ENCODE measurements around the gene CLEC2L. TPM values are rescaled to one million over a fixed set of nuclear protein-coding genes. Genes with fewer than 3 reads are reported as not detected.

Gene CLEC2L
- total and polyA plus RNA-seq, 2 of the 13 experiments (the other 11 are each of a cell fraction or from before 2014, with no cell fraction given) = 0.20 to 0.25 TPM

DNA sequence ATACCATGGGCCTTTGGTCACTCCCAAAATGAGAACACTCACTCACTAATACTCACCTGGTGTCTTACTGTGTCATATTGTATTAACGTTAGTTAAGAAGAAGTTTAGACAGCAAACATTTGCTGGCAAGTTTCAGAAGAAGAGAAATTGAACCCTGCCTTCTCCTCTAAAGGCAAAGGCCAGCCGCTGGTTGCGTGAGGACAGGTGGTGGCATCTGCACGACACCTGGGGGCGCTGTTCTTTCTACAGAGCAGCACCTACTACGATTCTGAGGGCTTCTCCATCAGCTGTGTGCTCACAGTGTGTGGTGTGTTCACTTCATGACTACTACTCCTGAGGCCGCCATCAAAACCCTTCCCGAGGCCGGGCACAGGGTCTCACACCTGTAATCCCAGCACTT is 17.9 kb upstream of the CLEC2L start:
- ATAC-seq (peak; percentile 77), DNase-seq (ENCODE audit: low spot score) (peak; percentile 10), FAIRE-seq (no peak)
- ChIA-PET POLR2A (no interaction called here), CTCF (ENCODE audit: low intra/inter-chr PET ratio, low total read pairs) (no interaction called here)
- no peaks in the 10 kb centered on the region for H3K36me3 ChIP-seq (replicated peaks in 1 of 2; ENCODE audit: control insufficient read depth in 1 of 2, insufficient read depth in 2 of 2, low read length in 2 of 2)
- H3K27me3 ChIP-seq (ENCODE audit: control insufficient read depth in 1 of 2, insufficient read depth in 2 of 2, low read length in 2 of 2) = peaks cover 0 to 19% of the 10 kb centered on the region in 2 experiments; a peak in 3 of 5 replicates
- H3K4me3 ChIP-seq (replicated peaks in 1 of 3; ENCODE audit: insufficient read depth in 1 of 3, low read depth in 2 of 3, low read length in 3 of 3) = no peak overlapping the region
- H2AFZ ChIP-seq (ENCODE audit: low read length) = no peak overlapping the region
- no TSS peak for BruUV-seq (replicated peaks)
- H3K79me2 ChIP-seq (ENCODE audit: insufficient read depth, low read length) = no peaks in the 10 kb centered on the region
- no peak overlapping the region for H3K27ac ChIP-seq (ENCODE audit: extremely low read length, insufficient read depth, low read length)
- H3K9me3 ChIP-seq (ENCODE audit: low read length) = no peaks in the 10 kb centered on the region
- in situ Hi-C loops (cut with HindIII; ENCODE audit: extremely low pct_ligation_motif_present, low pct_unique_long_range_greater_than_20kb) (no loop called here), intact Hi-C loops (cut with micrococcal nuclease; ENCODE audit: unreplicated experiment) (loop anchor here (10.0 kb wide), 1 partner anchor 49 kb away; no protein-coding TSS in a partner anchor)
- WGBS (ENCODE audit: low lambda C conversion rate) = 10% methylated on average over 5 of the region's 9 CpGs
- no peak overlapping the region for H3K9ac ChIP-seq (ENCODE audit: insufficient read depth, low read depth, low read length)
- no peaks in the 10 kb centered on the region for H4K20me1 ChIP-seq (ENCODE audit: insufficient read depth, low read length)
- no peak overlapping the region for H3K4me2 ChIP-seq (ENCODE audit: low read depth, low read length)
- H3K4me1 ChIP-seq (ENCODE audit: insufficient read depth, low read length) = peaks cover 4% of the 10 kb centered on the region; the same call in 1 of the 2 replicates
- TF ChIP-seq, protein P1, sequence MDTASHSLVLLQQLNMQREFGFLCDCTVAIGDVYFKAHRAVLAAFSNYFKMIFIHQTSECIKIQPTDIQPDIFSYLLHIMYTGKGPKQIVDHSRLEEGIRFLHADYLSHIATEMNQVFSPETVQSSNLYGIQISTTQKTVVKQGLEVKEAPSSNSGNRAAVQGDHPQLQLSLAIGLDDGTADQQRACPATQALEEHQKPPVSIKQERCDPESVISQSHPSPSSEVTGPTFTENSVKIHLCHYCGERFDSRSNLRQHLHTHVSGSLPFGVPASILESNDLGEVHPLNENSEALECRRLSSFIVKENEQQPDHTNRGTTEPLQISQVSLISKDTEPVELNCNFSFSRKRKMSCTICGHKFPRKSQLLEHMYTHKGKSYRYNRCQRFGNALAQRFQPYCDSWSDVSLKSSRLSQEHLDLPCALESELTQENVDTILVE (CRISPR knock-in tag; IDR thresholded peaks at IDR 0.05) = no peak
- no peak for TF ChIP-seq ZNF234 (CRISPR knock-in tag; conservative IDR thresholded peaks at IDR 0.05)
- TF ChIP-seq ZNF331 (CRISPR knock-in tag; IDR thresholded peaks at IDR 0.05) = no peak
- no peak for TF ChIP-seq BCL6 (CRISPR knock-in tag; IDR thresholded peaks at IDR 0.05)
- TF ChIP-seq ZNF232 (CRISPR knock-in tag; IDR thresholded peaks at IDR 0.05; ENCODE audit: borderline replicate concordance) = no peak
- no peak for TF ChIP-seq RORA (CRISPR knock-in tag; IDR thresholded peaks at IDR 0.05)
- TF ChIP-seq, protein P2, sequence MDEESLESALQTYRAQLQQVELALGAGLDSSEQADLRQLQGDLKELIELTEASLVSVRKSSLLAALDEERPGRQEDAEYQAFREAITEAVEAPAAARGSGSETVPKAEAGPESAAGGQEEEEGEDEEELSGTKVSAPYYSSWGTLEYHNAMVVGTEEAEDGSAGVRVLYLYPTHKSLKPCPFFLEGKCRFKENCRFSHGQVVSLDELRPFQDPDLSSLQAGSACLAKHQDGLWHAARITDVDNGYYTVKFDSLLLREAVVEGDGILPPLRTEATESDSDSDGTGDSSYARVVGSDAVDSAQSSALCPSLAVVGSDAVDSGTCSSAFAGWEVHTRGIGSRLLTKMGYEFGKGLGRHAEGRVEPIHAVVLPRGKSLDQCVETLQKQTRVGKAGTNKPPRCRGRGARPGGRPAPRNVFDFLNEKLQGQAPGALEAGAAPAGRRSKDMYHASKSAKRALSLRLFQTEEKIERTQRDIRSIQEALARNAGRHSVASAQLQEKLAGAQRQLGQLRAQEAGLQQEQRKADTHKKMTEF (CRISPR knock-in tag; IDR thresholded peaks at IDR 0.05) = no peak
- TF ChIP-seq ZNF644 (CRISPR knock-in tag; IDR thresholded peaks at IDR 0.05; ENCODE audit: low read depth) = no peak
- TF ChIP-seq ARID2 (CRISPR knock-in tag; IDR thresholded peaks at IDR 0.05; ENCODE audit: borderline replicate concordance) = no peak
- TF ChIP-seq CENPX (CRISPR knock-in tag; IDR thresholded peaks at IDR 0.05) = no peak
- TF ChIP-seq, protein P3, sequence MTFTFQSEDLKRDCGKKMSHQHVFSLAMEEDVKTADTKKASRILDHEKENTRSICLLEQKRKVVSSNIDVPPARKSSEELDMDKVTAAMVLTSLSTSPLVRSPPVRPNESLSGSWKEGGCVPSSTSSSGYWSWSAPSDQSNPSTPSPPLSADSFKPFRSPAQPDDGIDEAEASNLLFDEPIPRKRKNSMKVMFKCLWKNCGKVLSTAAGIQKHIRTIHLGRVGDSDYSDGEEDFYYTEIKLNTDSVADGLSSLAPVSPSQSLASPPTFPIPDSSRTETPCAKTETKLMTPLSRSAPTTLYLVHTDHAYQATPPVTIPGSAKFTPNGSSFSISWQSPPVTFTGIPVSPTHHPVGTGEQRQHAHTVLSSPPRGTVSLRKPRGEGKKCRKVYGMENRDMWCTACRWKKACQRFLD (CRISPR knock-in tag; IDR thresholded peaks at IDR 0.05; ENCODE audit: borderline replicate concordance) = no peak
- TF ChIP-seq, protein P4, sequence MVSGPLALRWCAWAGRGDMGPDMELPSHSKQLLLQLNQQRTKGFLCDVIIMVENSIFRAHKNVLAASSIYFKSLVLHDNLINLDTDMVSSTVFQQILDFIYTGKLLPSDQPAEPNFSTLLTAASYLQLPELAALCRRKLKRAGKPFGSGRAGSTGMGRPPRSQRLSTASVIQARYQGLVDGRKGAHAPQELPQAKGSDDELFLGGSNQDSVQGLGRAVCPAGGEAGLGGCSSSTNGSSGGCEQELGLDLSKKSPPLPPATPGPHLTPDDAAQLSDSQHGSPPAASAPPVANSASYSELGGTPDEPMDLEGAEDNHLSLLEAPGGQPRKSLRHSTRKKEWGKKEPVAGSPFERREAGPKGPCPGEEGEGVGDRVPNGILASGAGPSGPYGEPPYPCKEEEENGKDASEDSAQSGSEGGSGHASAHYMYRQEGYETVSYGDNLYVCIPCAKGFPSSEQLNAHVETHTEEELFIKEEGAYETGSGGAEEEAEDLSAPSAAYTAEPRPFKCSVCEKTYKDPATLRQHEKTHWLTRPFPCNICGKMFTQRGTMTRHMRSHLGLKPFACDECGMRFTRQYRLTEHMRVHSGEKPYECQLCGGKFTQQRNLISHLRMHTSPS (CRISPR knock-in tag; IDR thresholded peaks at IDR 0.05; ENCODE audit: low read depth) = no peak
- TF ChIP-seq TEAD3 (CRISPR knock-in tag; optimal IDR thresholded peaks at IDR 0.05; ENCODE audit: borderline replicate concordance) = peak; percentile 7
- no peak for TF ChIP-seq PHF21A (CRISPR knock-in tag; IDR thresholded peaks at IDR 0.05)
- no peak for TF ChIP-seq RFXANK (CRISPR knock-in tag; IDR thresholded peaks at IDR 0.05)
- no peak for TF ChIP-seq BRCA1 (CRISPR knock-in tag; IDR thresholded peaks at IDR 0.05)
- no peak for TF ChIP-seq ARNTL (CRISPR knock-in tag; IDR thresholded peaks at IDR 0.05)
- TF ChIP-seq ZNF143 (CRISPR knock-in tag; IDR thresholded peaks at IDR 0.05) = no peak
- TF ChIP-seq, protein P5, sequence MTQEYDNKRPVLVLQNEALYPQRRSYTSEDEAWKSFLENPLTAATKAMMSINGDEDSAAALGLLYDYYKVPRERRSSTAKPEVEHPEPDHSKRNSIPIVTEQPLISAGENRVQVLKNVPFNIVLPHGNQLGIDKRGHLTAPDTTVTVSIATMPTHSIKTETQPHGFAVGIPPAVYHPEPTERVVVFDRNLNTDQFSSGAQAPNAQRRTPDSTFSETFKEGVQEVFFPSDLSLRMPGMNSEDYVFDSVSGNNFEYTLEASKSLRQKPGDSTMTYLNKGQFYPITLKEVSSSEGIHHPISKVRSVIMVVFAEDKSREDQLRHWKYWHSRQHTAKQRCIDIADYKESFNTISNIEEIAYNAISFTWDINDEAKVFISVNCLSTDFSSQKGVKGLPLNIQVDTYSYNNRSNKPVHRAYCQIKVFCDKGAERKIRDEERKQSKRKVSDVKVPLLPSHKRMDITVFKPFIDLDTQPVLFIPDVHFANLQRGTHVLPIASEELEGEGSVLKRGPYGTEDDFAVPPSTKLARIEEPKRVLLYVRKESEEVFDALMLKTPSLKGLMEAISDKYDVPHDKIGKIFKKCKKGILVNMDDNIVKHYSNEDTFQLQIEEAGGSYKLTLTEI (CRISPR knock-in tag; conservative IDR thresholded peaks at IDR 0.05) = no peak
- TF ChIP-seq MTA3 (CRISPR knock-in tag; IDR thresholded peaks at IDR 0.05) = no peak

All from HepG2 (cell line).